Panc1 (cell line): ENCODE results near the gene SPATA33.

Experiments
- POLR2AphosphoS5 ChIP-seq: IDR thresholded peaks from 2 replicates; pipeline ENCODE4 v1.6.1; 2012; ENCODE audit warnings: mild to moderate bottlenecking, low read depth, low read length, moderate library complexity
- SIN3A ChIP-seq: IDR thresholded peaks from 2 replicates; pipeline ENCODE4 v1.6.1; 2012; ENCODE audit warnings: low read depth, mild to moderate bottlenecking, low read length, moderate library complexity, borderline replicate concordance; ENCODE audit not compliant: insufficient read depth
- TF ChIP-seq, protein P1 (sequence below): fragments of 450-650 bp; IDR thresholded peaks from 2 replicates; pipeline ENCODE4 v1.5.1; 2017; ENCODE audit warnings: mild to moderate bottlenecking
- TF ChIP-seq, protein P2 (sequence below), 2 experiments: IDR thresholded peaks; 2 replicates each; pipeline ENCODE4 v1.6.1; 2011 to 2012; ENCODE audit warnings: low read depth in 2 of 2, control low read depth in 1 of 2, low read length in 1 of 2, mild to moderate bottlenecking in 1 of 2, moderate library complexity in 1 of 2; ENCODE audit not compliant: insufficient read depth in 1 of 2

GRCh38 chr16:89645122-89645521 lies 12.5 kb upstream of the SPATA33 start:
- TF ChIP-seq, protein P1, sequence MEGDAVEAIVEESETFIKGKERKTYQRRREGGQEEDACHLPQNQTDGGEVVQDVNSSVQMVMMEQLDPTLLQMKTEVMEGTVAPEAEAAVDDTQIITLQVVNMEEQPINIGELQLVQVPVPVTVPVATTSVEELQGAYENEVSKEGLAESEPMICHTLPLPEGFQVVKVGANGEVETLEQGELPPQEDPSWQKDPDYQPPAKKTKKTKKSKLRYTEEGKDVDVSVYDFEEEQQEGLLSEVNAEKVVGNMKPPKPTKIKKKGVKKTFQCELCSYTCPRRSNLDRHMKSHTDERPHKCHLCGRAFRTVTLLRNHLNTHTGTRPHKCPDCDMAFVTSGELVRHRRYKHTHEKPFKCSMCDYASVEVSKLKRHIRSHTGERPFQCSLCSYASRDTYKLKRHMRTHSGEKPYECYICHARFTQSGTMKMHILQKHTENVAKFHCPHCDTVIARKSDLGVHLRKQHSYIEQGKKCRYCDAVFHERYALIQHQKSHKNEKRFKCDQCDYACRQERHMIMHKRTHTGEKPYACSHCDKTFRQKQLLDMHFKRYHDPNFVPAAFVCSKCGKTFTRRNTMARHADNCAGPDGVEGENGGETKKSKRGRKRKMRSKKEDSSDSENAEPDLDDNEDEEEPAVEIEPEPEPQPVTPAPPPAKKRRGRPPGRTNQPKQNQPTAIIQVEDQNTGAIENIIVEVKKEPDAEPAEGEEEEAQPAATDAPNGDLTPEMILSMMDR = no peak
- TF ChIP-seq SIN3A = no peak
- no peak for TF ChIP-seq POLR2AphosphoS5
- TF ChIP-seq, protein P2, sequence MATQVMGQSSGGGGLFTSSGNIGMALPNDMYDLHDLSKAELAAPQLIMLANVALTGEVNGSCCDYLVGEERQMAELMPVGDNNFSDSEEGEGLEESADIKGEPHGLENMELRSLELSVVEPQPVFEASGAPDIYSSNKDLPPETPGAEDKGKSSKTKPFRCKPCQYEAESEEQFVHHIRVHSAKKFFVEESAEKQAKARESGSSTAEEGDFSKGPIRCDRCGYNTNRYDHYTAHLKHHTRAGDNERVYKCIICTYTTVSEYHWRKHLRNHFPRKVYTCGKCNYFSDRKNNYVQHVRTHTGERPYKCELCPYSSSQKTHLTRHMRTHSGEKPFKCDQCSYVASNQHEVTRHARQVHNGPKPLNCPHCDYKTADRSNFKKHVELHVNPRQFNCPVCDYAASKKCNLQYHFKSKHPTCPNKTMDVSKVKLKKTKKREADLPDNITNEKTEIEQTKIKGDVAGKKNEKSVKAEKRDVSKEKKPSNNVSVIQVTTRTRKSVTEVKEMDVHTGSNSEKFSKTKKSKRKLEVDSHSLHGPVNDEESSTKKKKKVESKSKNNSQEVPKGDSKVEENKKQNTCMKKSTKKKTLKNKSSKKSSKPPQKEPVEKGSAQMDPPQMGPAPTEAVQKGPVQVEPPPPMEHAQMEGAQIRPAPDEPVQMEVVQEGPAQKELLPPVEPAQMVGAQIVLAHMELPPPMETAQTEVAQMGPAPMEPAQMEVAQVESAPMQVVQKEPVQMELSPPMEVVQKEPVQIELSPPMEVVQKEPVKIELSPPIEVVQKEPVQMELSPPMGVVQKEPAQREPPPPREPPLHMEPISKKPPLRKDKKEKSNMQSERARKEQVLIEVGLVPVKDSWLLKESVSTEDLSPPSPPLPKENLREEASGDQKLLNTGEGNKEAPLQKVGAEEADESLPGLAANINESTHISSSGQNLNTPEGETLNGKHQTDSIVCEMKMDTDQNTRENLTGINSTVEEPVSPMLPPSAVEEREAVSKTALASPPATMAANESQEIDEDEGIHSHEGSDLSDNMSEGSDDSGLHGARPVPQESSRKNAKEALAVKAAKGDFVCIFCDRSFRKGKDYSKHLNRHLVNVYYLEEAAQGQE (IDR thresholded peaks at IDR 0.05; ENCODE audit: insufficient read depth in 1 of 2, low read depth in 2 of 2, low read length in 1 of 2) = no peak
